ENCODE measurements around the gene SAMM50.
A peak's percentile ranks its signal among the peaks of the same experiment; 100 is the strongest.

SAMM50 gene

GRCh38 chr22:44045145-44045544 is 89.9 kb downstream of the SAMM50 start:
- TF ChIP-seq EZH2 (IDR thresholded peaks at IDR 0.05; ENCODE audit: borderline replicate concordance, low read length) (no peak), CTCF (IDR thresholded peaks at IDR 0.05; ENCODE audit: low read length) (no peak)
- H4K20me1 ChIP-seq (ENCODE audit: insufficient read depth, low read length): no peaks in the 10 kb centered on the region
- H2AFZ ChIP-seq (ENCODE audit: low read length): no peak overlapping the region

More at GRCh38 chr22:44045145-44045544, 89.9 kb downstream of the SAMM50 start:
- H3K9ac ChIP-seq (ENCODE audit: low read length): no peak overlapping the region
- H3K79me2 ChIP-seq (ENCODE audit: insufficient read depth, low read length): no peaks in the 10 kb centered on the region
- no peak overlapping the region for H3K4me3 ChIP-seq (ENCODE audit: low read depth, low read length, poor library complexity, severe bottlenecking)
- H3K27ac ChIP-seq (ENCODE audit: low read depth, low read length, poor library complexity, severe bottlenecking): peak overlapping the region; percentile 97
- H3F3A ChIP-seq (ENCODE audit: insufficient read depth, low read length): no peaks in the 10 kb centered on the region
- H3K9me3 ChIP-seq (ENCODE audit: low read length): no peaks in the 10 kb centered on the region
- no peaks in the 10 kb centered on the region for H3K27me3 ChIP-seq (ENCODE audit: insufficient read depth, low read length)
- no peaks in the 10 kb centered on the region for H3K36me3 ChIP-seq (ENCODE audit: insufficient read depth, low read length)
- no peaks in the 10 kb centered on the region for H3K9me2 ChIP-seq (ENCODE audit: low read depth, low read length)
- peaks cover 93% of the 10 kb centered on the region for H3K4me1 ChIP-seq (ENCODE audit: insufficient read depth, low read length, severe bottlenecking)
- H3K4me2 ChIP-seq (ENCODE audit: low read length): no peak overlapping the region

All from OCI-LY1 (cell line).